DMS53 treated with DMSO at 0.1 percent for 48 hours (cell line): ENCODE results near the gene DIMT1.

Experiments
- DNase-seq: peaks from one replicate; lab custom pipeline; 2025; ENCODE audit not compliant: unreplicated experiment; lab: John Stamatoyannopoulos, UW

The DIMT1 gene

GRCh38 chr5:62371409-62371808, 32.3 kb downstream of the DIMT1 start:
- no peak for DNase-seq

GRCh38 chr5:62369039-62369438, 34.7 kb downstream of the DIMT1 start:
- no peak for DNase-seq

- no peak for DNase-seq
Measured at GRCh38 chr5:62362701-62363100, 41.0 kb downstream of the DIMT1 start.

GRCh38 chr5:62354028-62354874, 49.5 kb downstream of the DIMT1 start:
- peak; percentile 75 for DNase-seq

GRCh38 chr5:62348723-62349481, 54.8 kb downstream of the DIMT1 start:
- no peak for DNase-seq

- DNase-seq = no peak
Measured at GRCh38 chr5:62347928-62348327, 55.8 kb downstream of the DIMT1 start.

GRCh38 chr5:62346748-62347147, 57.0 kb downstream of the DIMT1 start:
- DNase-seq = no peak

GRCh38 chr5:62343428-62343827, 60.3 kb downstream of the DIMT1 start:
- DNase-seq = no peak

- DNase-seq = no peak
Measured at GRCh38 chr5:62342476-62342837, 61.2 kb downstream of the DIMT1 start.

- no peak for DNase-seq
Measured at GRCh38 chr5:62341783-62342475, 61.8 kb downstream of the DIMT1 start.

- no peak for DNase-seq
Measured at GRCh38 chr5:62340979-62341378, 62.7 kb downstream of the DIMT1 start.

- DNase-seq = no peak
Measured at GRCh38 chr5:62340392-62340791, 63.3 kb downstream of the DIMT1 start.
